ENCODE results near the gene RGS7. TPM values are rescaled to one million over a fixed set of nuclear protein-coding genes. Genes with fewer than 3 reads are reported as not detected.

RGS7 gene
- total RNA-seq, 1 experiment from 2014 or later: 0.10 TPM

GRCh38 chr1:241355311-241356010, 1.5 kb downstream of the RGS7 start:
- ChIA-PET POLR2A (no interaction called here), CTCF (no interaction called here)
- Histone ChIP-seq H3K4me3 (ENCODE audit: low read depth in 2 of 2, low read length in 2 of 2) (no peak overlapping the region), H3K27me3 (ENCODE audit: control insufficient read depth, insufficient read depth, low read length) (peaks cover 17% of the 10 kb centered on the region), H3K9me3 (ENCODE audit: control insufficient read depth, insufficient read depth, low read depth, low read length) (no peaks in the 10 kb centered on the region), H3K27ac (ENCODE audit: low read length) (no peak overlapping the region), H3K36me3 (ENCODE audit: control insufficient read depth, insufficient read depth, low read length) (no peaks in the 10 kb centered on the region), H3K4me1 (ENCODE audit: control insufficient read depth, insufficient read depth, low read length) (no peaks in the 10 kb centered on the region)
- ATAC-seq: no peak
- BruUV-seq (replicated peaks): no TSS peak
- intact Hi-C loops (cut with micrococcal nuclease; ENCODE audit: unreplicated experiment): no loop called here
- in situ Hi-C loops (cut with HindIII; ENCODE audit: low pct_unique_long_range_greater_than_20kb, low sequenced_read_pairs): no loop called here
- DNase-seq (ENCODE audit: low read depth, low spot score): no peak
- TF ChIP-seq TCF7L2 (IDR thresholded peaks at IDR 0.05; ENCODE audit: low read depth, low read length): no peak
- no peak for TF ChIP-seq REST (IDR thresholded peaks at IDR 0.05; ENCODE audit: insufficient read depth in 1 of 2, low read depth in 2 of 2, low read length in 1 of 2)
- no peak for TF ChIP-seq POLR2AphosphoS5 (IDR thresholded peaks at IDR 0.05; ENCODE audit: low read depth, low read length)
- no peak for TF ChIP-seq CTCF (IDR thresholded peaks at IDR 0.05)
- no peak for TF ChIP-seq SIN3A (IDR thresholded peaks at IDR 0.05; ENCODE audit: borderline replicate concordance, insufficient read depth, low read depth, low read length)

- H3K9me3 ChIP-seq (ENCODE audit: control insufficient read depth, insufficient read depth, low read depth, low read length): no peaks in the 10 kb centered on the region
- no peaks in the 10 kb centered on the region for H3K4me1 ChIP-seq (ENCODE audit: control insufficient read depth, insufficient read depth, low read length)
- no peaks in the 10 kb centered on the region for H3K36me3 ChIP-seq (ENCODE audit: control insufficient read depth, insufficient read depth, low read length)
- intact Hi-C loops (cut with micrococcal nuclease; ENCODE audit: unreplicated experiment): no loop called here
- H3K27me3 ChIP-seq (ENCODE audit: control insufficient read depth, insufficient read depth, low read length): peaks cover 9% of the 10 kb centered on the region
- no peak overlapping the region for H3K4me3 ChIP-seq (ENCODE audit: low read depth in 2 of 2, low read length in 2 of 2)
- CTCF ChIA-PET: no interaction called here
- in situ Hi-C loops (cut with HindIII; ENCODE audit: low pct_unique_long_range_greater_than_20kb, low sequenced_read_pairs): no loop called here
- H3K27ac ChIP-seq (ENCODE audit: low read length): no peak overlapping the region
- no peak for TF ChIP-seq CTCF (IDR thresholded peaks at IDR 0.05)
- no peak for TF ChIP-seq TCF7L2 (IDR thresholded peaks at IDR 0.05; ENCODE audit: low read depth, low read length)
- TF ChIP-seq POLR2AphosphoS5 (IDR thresholded peaks at IDR 0.05; ENCODE audit: low read depth, low read length): no peak
- TF ChIP-seq REST (IDR thresholded peaks at IDR 0.05; ENCODE audit: insufficient read depth in 1 of 2, low read depth in 2 of 2, low read length in 1 of 2): no peak
- TF ChIP-seq SIN3A (IDR thresholded peaks at IDR 0.05; ENCODE audit: borderline replicate concordance, insufficient read depth, low read depth, low read length): no peak
- POLR2A ChIA-PET: no interaction called here
- BruUV-seq (replicated peaks): no TSS peak
- no peak for DNase-seq (ENCODE audit: low read depth, low spot score)
- ATAC-seq: no peak
Measured at GRCh38 chr1:241352401-241352800, 4.6 kb downstream of the RGS7 start.
